Right lobe of liver (tissue), 6 donors: ENCODE measurements around the gene GSTO2. TPM values are rescaled to one million over a fixed set of nuclear protein-coding genes. Genes with fewer than 3 reads are reported as not detected.
"Not testable (repeated sequence)": the region's sequence is repeated elsewhere in the genome, so short reads cannot be mapped to it uniquely, and the experiment has no call there.

ENCODE experiments used
- ATAC-seq, 4 donors: fragments of 200-7000 bp; cut with Tn5 transposase; one replicate each; pipeline ENCODE4 v1.9.1; 2020; ENCODE audit warnings: mild to moderate bottlenecking in 4 of 4, moderate library complexity in 4 of 4
- DNase-seq, 3 donors: peaks; one replicate each; pipeline ENCODE4 v3.0.0-alpha.2; 2020
- H3K27ac ChIP-seq, 3 donors: fragments of 200-600 bp; one replicate each; pipeline ENCODE4 v1.8.0; 2022
- H3K27me3 ChIP-seq, 2 donors: fragments of 200-600 bp; one replicate each; pipeline ENCODE4 v1.8.0; 2022
- H3K36me3 ChIP-seq, 4 donors: fragments of 200-600 bp; sonication (generic) in 1 of 4; one replicate each; pipeline versions ENCODE4 v1.5.1 to v1.8.0; 2017 to 2022; ENCODE audit warnings: control low read depth in 1 of 4
- H3K4me1 ChIP-seq, 4 donors: fragments of 200-600 bp; sonication (generic) in 1 of 4; one replicate each; pipeline versions ENCODE4 v1.5.1 to v1.8.0; 2017 to 2022; ENCODE audit warnings: control low read depth in 1 of 4
- H3K4me3 ChIP-seq, 3 donors: fragments of 200-600 bp; one replicate each; pipeline ENCODE4 v1.8.0; 2022
- H3K9me3 ChIP-seq, 4 donors: fragments of 200-600 bp; sonication (generic) in 1 of 4; one replicate each; pipeline versions ENCODE4 v1.5.1 to v1.8.0; 2017 to 2022; ENCODE audit warnings: control low read depth in 1 of 4
- CTCF ChIP-seq, 4 donors: fragments of 200-600 bp in 3 of 4; fragments of 450-650 bp in 1 of 4; IDR thresholded peaks; one replicate each; pipeline versions ENCODE4 v1.5.1 to v1.8.0; 2016 to 2022; ENCODE audit warnings: antibody characterized with exemption in 4 of 4, mild to moderate bottlenecking in 2 of 4
- POLR2A ChIP-seq: fragments of 450-650 bp; IDR thresholded peaks from one replicate; pipeline ENCODE4 v1.6.1; 2017; ENCODE audit warnings: antibody characterized with exemption, mild to moderate bottlenecking
- WGBS: methylation state at CpG from one replicate; pipeline ENCODE4 v1.1.6; 2018; ENCODE audit warnings: low coverage, low lambda C conversion rate; ENCODE audit not compliant: insufficient coverage; ENCODE audit errors: missing lambda C conversion rate; 5-methylcytosine and 5-hydroxymethylcytosine counted together
- intact Hi-C, 2 donors: fragments of 100-400 bp; cut with DNase I; formaldehyde crosslinking; loops; one replicate each; pipeline versions ENCODE4 v1.11.2 to v1.14.1; 2022
- total RNA-seq, 6 experiments: library from RNA; depleted of rRNA in 2 of 6; stranded (reverse); fragments of >200 nt in 2 of 6; fragmentation: NEBNext Ultra II Directional in 3 of 6; extraction: Animal tissue kit (Norgen Biotek cat#: 25700) in 3 of 6; gene quantifications; one replicate each; pipeline versions ENCODE4 v1.1.0 to v1.2.4, GENCODE V29; 2016 to 2023
- donor health status: DM: no; HTN: yes; CAD: no.
- donor health status: DM: no; HTN: no; CAD: no.
- donor health status: DM: no; HTN: no; CAD: no.
- donor health status: DM: no; HTN: yes; CAD: no.
- donor health status: DM: no; HTN: yes; CAD: no.

The GSTO2 gene
- total RNA-seq, 6 experiments from 2014 or later = 1.4 to 5.3 (median 2.8) TPM

GRCh38 chr10:104246976-104247375, 22.0 kb upstream of the GSTO2 start:
- ATAC-seq (peak in 3 of 4 donors; percentile 39 to 71 (median 60)), DNase-seq (no peak)
- Histone ChIP-seq H3K4me1 (peaks cover 0 to 10% (median 0%) of the 10 kb centered on the region in 4 donors), H3K36me3 (no peaks in the 10 kb centered on the region), H3K27me3 (no peaks in the 10 kb centered on the region), H3K4me3 (no peak overlapping the region), H3K27ac (no peak overlapping the region), H3K9me3 (no peaks in the 10 kb centered on the region)
- intact Hi-C loops = no loop called here
- no peak for TF ChIP-seq POLR2A
- no peak for TF ChIP-seq CTCF (IDR thresholded peaks at IDR 0.05)
- WGBS = 40% methylated on average over 2 of the region's 2 CpGs

DNA sequence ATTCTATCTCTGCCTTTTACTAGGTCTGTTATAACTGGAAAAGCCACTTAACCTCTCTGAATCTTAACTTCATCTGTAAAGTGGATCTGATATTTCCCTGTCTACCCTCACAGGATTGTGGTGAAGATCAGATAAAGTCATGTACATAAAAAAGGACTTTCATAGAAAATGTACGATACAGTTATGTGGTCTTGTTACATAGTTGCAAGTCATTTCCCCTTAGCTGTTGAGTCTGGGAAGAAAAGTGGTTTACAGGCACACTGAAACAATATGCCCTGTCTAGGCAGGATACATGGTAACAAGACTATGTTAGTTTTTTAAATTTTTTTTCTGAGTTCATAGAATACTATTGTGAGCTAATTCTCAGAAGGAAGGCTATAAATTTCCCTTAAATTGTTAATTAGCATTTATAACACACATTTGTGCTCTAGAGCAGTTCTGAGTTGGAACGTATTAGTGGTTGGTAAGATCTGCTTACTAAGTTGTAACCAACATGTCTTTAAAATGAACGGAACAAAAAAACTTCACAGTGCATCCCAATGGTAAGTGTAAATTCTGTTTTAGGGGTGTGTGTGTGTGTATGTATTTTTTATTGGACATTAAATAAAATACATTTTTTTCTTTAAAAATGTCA, 21.4 kb upstream of the GSTO2 start:
- no peak for DNase-seq
- Histone ChIP-seq H3K27me3 (no peaks in the 10 kb centered on the region), H3K9me3 (no peaks in the 10 kb centered on the region), H3K4me3 (no peak overlapping the region), H3K4me1 (peaks cover 0 to 14% (median 3%) of the 10 kb centered on the region in 4 donors), H3K36me3 (no peaks in the 10 kb centered on the region), H3K27ac (no peak overlapping the region)
- TF ChIP-seq POLR2A (no peak), CTCF (IDR thresholded peaks at IDR 0.05) (no peak)
- 50% methylated on average over 3 of the region's 3 CpGs for WGBS
- no peak for ATAC-seq
- intact Hi-C loops = no loop called here

- H3K4me3 ChIP-seq, H3K9me3 ChIP-seq, DNase-seq, H3K27me3 ChIP-seq, H3K27ac ChIP-seq, intact Hi-C loops, H3K36me3 ChIP-seq, ATAC-seq: not testable (repeated sequence)
- WGBS = 81% methylated on average over 11 of the region's 11 CpGs
- peaks cover 0 to 27% (median 9%) of the 10 kb centered on the region in 4 donors for H3K4me1 ChIP-seq
Measured at GRCh38 chr10:104248931-104249330, 20.1 kb upstream of the GSTO2 start.

- 5% methylated on average over 1 of the region's 1 CpG for WGBS
- Histone ChIP-seq H3K4me1 (peaks cover 0 to 30% (median 10%) of the 10 kb centered on the region in 4 donors), H3K27ac (no peak overlapping the region), H3K27me3 (no peaks in the 10 kb centered on the region), H3K9me3 (no peaks in the 10 kb centered on the region), H3K4me3 (no peak overlapping the region), H3K36me3 (no peaks in the 10 kb centered on the region)
- TF ChIP-seq POLR2A = no peak
- TF ChIP-seq CTCF (IDR thresholded peaks at IDR 0.05) = no peak
- DNase-seq (no peak), ATAC-seq (no peak)
- intact Hi-C loops = no loop called here
Measured at GRCh38 chr10:104250371-104250770, 18.6 kb upstream of the GSTO2 start.

- Histone ChIP-seq H3K27ac (no peak overlapping the region), H3K4me3 (no peak overlapping the region), H3K9me3 (no peaks in the 10 kb centered on the region), H3K36me3 (no peaks in the 10 kb centered on the region), H3K4me1 (peaks cover 0 to 31% (median 10%) of the 10 kb centered on the region in 4 donors), H3K27me3 (no peaks in the 10 kb centered on the region)
- WGBS = 86% methylated on average over 6 of the region's 6 CpGs
- ATAC-seq (no peak), DNase-seq (no peak)
- intact Hi-C loops = no loop called here
- TF ChIP-seq CTCF (IDR thresholded peaks at IDR 0.05) = no peak
- no peak for TF ChIP-seq POLR2A
Measured at GRCh38 chr10:104251443-104251842, 17.5 kb upstream of the GSTO2 start.
